PC-3 (cell line): ENCODE data around the gene POLA1.

ENCODE experiments used
- CTCF ChIP-seq: fragments of 300-600 bp; sonication (generic); conservative IDR thresholded peaks from 2 replicates; pipeline ENCODE4 v1.5.1; 2017; ENCODE audit warnings: antibody characterized with exemption, low read depth, mild to moderate bottlenecking, low read length
- EZH2 ChIP-seq: fragments of 300-600 bp; sonication (generic); IDR thresholded peaks from one replicate; pipeline ENCODE4 v1.6.1; 2017; ENCODE audit warnings: antibody characterized with exemption, mild to moderate bottlenecking, low read length; ENCODE audit not compliant: unreplicated experiment

GRCh38 chrX:24842486-24842885 is 148.8 kb downstream of the POLA1 start:
- no peak for TF ChIP-seq CTCF
- TF ChIP-seq EZH2: no peak
